Measurements from ENCODE around the gene BLOC1S5.

DNA sequence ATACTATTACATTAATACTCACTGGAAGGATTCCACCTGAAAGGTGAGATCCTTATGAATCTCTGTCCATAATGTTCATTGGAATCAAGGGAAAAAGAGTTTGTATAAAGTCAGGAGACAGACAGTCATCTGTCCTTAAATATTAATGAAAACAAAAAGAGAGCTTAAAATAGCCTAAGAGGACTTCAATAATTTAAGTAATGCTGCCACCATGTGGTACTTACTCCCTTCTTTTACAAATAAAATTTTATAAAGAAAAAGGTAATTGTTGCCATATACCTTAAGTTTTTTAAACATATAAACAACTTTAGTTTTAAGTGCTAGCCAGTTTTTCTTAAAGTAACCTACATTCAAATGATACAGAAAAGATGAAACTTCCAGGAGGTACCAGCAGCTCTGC, 5.1 kb downstream of the BLOC1S5 start:
- TF ChIP-seq, protein P1, sequence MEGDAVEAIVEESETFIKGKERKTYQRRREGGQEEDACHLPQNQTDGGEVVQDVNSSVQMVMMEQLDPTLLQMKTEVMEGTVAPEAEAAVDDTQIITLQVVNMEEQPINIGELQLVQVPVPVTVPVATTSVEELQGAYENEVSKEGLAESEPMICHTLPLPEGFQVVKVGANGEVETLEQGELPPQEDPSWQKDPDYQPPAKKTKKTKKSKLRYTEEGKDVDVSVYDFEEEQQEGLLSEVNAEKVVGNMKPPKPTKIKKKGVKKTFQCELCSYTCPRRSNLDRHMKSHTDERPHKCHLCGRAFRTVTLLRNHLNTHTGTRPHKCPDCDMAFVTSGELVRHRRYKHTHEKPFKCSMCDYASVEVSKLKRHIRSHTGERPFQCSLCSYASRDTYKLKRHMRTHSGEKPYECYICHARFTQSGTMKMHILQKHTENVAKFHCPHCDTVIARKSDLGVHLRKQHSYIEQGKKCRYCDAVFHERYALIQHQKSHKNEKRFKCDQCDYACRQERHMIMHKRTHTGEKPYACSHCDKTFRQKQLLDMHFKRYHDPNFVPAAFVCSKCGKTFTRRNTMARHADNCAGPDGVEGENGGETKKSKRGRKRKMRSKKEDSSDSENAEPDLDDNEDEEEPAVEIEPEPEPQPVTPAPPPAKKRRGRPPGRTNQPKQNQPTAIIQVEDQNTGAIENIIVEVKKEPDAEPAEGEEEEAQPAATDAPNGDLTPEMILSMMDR (conservative IDR thresholded peaks at IDR 0.05; ENCODE audit: low read length) = peak; percentile 80
- no peak for TF ChIP-seq EZH2phosphoT487 (IDR thresholded peaks at IDR 0.05; ENCODE audit: borderline replicate concordance, low read depth, low read length)

All from OCI-LY7 (cell line).